ENCODE data around the gene DAP.
A peak's percentile ranks its signal among the peaks of the same experiment; 100 is the strongest.

Gene DAP

GRCh38 chr5:10689391-10690081 lies 71.5 kb downstream of the DAP start:
- Histone ChIP-seq H3K9me3 (ENCODE audit: low read depth, low read length) (no peaks in the 10 kb centered on the region), H3K36me3 (ENCODE audit: insufficient read depth, low read length) (peaks cover 7% of the 10 kb centered on the region), H3K27ac (0 out of 2 replicates have a peak overlapping the region, but pooled peaks have one; percentile 39), H3K9ac (ENCODE audit: insufficient read length) (no peak overlapping the region), H3K4me3 (no peak overlapping the region)
- TF ChIP-seq EZH2 (IDR thresholded peaks at IDR 0.05), result no peak
- TF ChIP-seq POLR2AphosphoS5 (IDR thresholded peaks at IDR 0.05; ENCODE audit: borderline replicate concordance, low read depth, low read length), result no peak
- TF ChIP-seq FOXP2 (optimal IDR thresholded peaks at IDR 0.05; ENCODE audit: control extremely low read depth, extremely low read length, insufficient read depth), result no peak
- no peak for DNase-seq (ENCODE audit: low read depth, low spot score)

DNA sequence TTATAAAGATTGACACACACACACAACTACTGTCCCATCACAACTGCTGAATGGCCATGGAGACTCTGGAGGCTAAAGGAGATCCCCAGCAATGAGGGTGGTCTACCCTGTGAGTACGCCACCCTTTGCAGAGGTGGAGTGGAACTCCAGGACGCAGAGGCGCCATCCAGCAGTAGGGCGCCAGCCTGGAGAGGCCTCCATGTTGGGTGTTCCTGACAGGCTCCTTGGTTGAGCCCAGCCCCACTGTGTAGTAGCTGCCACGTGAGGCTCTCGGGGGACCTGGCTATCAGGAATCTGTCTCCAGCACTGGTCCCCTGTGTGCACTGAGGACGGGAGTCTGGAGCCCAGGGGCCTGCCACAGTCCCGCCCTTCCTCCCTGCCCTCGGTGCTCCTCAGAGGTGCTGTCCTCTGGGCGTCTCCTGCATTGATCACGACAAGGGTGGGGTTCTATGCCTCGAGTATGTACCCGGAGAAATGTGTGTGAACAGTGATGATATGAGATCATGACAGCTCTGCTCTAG lies 72.3 kb downstream of the DAP start:
- Histone ChIP-seq H3K9ac (ENCODE audit: insufficient read length) (no peak overlapping the region), H3K4me3 (no peak overlapping the region), H3K27ac (0 out of 2 replicates have a peak overlapping the region, but pooled peaks have one; percentile 39), H3K36me3 (ENCODE audit: insufficient read depth, low read length) (peaks cover 7% of the 10 kb centered on the region), H3K9me3 (ENCODE audit: low read depth, low read length) (no peaks in the 10 kb centered on the region)
- TF ChIP-seq FOXP2 (optimal IDR thresholded peaks at IDR 0.05; ENCODE audit: control extremely low read depth, extremely low read length, insufficient read depth) (no peak), POLR2AphosphoS5 (IDR thresholded peaks at IDR 0.05; ENCODE audit: borderline replicate concordance, low read depth, low read length) (no peak), EZH2 (IDR thresholded peaks at IDR 0.05) (no peak)
- DNase-seq (ENCODE audit: low read depth, low spot score), result no peak

DNA sequence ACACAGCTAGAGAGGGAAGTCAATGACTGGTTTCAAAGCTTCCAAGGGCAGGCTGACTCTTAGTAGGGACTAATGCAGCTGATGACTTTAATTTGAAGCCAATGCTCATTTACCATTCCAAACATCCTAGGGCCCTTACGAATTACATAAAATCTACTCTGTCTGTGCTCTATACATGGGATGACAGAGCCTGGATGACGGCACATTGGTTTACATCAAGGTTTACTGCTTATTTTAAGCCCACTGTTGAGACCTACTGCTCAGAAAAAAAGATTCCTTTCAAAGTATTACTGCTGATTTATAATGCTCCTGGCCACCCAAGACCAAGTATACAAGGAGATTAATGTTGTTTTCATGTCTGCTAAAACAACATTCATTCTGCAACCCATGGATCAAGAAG lies 74.1 kb downstream of the DAP start:
- DNase-seq (ENCODE audit: low read depth, low spot score), result no peak
- H3K36me3 ChIP-seq (ENCODE audit: insufficient read depth, low read length), result peaks cover 7% of the 10 kb centered on the region

DNA sequence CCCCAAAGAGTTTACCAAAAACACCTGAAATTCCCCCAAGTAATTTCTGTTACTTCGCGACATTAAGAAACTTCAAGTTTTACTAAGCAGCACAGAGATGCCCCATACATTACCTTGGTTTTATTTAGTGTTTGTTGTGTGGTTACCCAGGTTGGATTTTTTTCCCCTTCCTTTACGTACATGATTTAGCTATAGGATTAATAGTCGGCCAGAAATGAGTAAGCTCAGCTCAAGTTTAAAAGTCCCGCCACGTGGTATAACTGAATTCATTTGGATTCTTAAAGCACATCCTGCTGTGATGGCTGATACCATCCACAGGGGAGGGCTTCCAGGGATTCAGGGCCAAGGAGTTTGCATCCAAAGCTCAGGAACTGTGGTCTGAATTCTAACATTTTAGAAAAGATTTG lies 75.9 kb downstream of the DAP start:
- H3K27ac ChIP-seq, result no peak overlapping the region
- no peaks in the 10 kb centered on the region for H3K9me3 ChIP-seq (ENCODE audit: low read depth, low read length)
- H3K9ac ChIP-seq (ENCODE audit: insufficient read length), result no peak overlapping the region
- DNase-seq (ENCODE audit: low read depth, low spot score), result no peak
- peaks cover 17% of the 10 kb centered on the region for H3K36me3 ChIP-seq (ENCODE audit: insufficient read depth, low read length)
- TF ChIP-seq FOXP2 (optimal IDR thresholded peaks at IDR 0.05; ENCODE audit: control extremely low read depth, extremely low read length, insufficient read depth) (no peak), POLR2AphosphoS5 (IDR thresholded peaks at IDR 0.05; ENCODE audit: borderline replicate concordance, low read depth, low read length) (no peak), EZH2 (IDR thresholded peaks at IDR 0.05) (no peak)
- no peak overlapping the region for H3K4me3 ChIP-seq

More for the DNA sequence above, 74.1 kb downstream of the DAP start:
- Histone ChIP-seq H3K27ac (no peak overlapping the region), H3K4me3 (no peak overlapping the region), H3K9me3 (ENCODE audit: low read depth, low read length) (no peaks in the 10 kb centered on the region), H3K9ac (ENCODE audit: insufficient read length) (no peak overlapping the region)
- TF ChIP-seq FOXP2 (optimal IDR thresholded peaks at IDR 0.05; ENCODE audit: control extremely low read depth, extremely low read length, insufficient read depth) (no peak), POLR2AphosphoS5 (IDR thresholded peaks at IDR 0.05; ENCODE audit: borderline replicate concordance, low read depth, low read length) (no peak), EZH2 (IDR thresholded peaks at IDR 0.05) (no peak)

- H3K36me3 ChIP-seq (ENCODE audit: insufficient read depth, low read length), result peaks cover 21% of the 10 kb centered on the region
- H3K4me3 ChIP-seq, result no peak overlapping the region
- TF ChIP-seq FOXP2 (optimal IDR thresholded peaks at IDR 0.05; ENCODE audit: control extremely low read depth, extremely low read length, insufficient read depth), result no peak
- TF ChIP-seq EZH2 (IDR thresholded peaks at IDR 0.05), result no peak
- TF ChIP-seq POLR2AphosphoS5 (IDR thresholded peaks at IDR 0.05; ENCODE audit: borderline replicate concordance, low read depth, low read length), result no peak
- H3K9ac ChIP-seq (ENCODE audit: insufficient read length), result no peak overlapping the region
- no peaks in the 10 kb centered on the region for H3K9me3 ChIP-seq (ENCODE audit: low read depth, low read length)
- H3K27ac ChIP-seq, result no peak overlapping the region
- DNase-seq (ENCODE audit: low read depth, low spot score), result no peak
These were observed 76.5 kb downstream of the DAP start for GRCh38 chr5:10684303-10685086.

DNA sequence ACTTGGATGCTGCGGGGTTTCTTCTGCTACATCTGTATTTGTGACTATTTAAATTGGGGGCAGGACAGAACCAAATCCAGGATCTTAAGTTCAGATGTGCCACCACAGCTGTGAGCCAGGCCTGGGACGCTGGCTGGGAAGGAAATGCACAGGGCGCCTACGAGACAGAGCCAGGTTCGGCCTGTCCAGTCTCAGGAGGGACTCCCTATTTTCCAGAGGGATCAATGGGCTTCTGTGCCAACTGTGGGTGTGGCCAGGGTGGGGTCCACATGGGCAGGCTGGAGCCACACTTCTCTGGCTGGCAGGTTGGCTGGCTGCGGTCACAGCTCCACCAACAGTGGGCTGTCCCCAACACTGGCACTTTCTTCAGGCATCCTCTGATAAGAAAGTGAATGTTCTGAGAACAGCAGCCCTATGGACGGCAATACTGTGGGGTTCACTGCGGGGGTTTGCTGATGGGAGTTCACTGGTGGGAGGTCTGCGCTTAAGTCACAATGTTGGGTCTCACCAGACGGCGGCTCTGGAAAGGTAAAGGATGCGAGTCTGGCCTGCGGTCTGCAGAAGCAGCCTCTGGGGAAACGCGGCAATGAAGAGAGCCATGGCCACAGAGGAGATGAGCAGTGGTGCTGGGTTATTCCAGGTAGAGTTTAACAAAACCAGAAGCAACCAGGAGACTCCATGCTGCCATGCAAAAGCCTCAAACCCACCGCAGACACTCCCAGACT lies 78.1 kb downstream of the DAP start:
- Histone ChIP-seq H3K9me3 (ENCODE audit: low read depth, low read length) (no peaks in the 10 kb centered on the region), H3K9ac (ENCODE audit: insufficient read length) (no peak overlapping the region), H3K36me3 (ENCODE audit: insufficient read depth, low read length) (peaks cover 24% of the 10 kb centered on the region), H3K4me3 (no peak overlapping the region), H3K27ac (no peak overlapping the region)
- DNase-seq (ENCODE audit: low read depth, low spot score), result no peak
- TF ChIP-seq POLR2AphosphoS5 (IDR thresholded peaks at IDR 0.05; ENCODE audit: borderline replicate concordance, low read depth, low read length) (no peak), EZH2 (IDR thresholded peaks at IDR 0.05) (no peak), FOXP2 (optimal IDR thresholded peaks at IDR 0.05; ENCODE audit: control extremely low read depth, extremely low read length, insufficient read depth) (no peak)

- Histone ChIP-seq H3K9me3 (ENCODE audit: low read depth, low read length) (no peaks in the 10 kb centered on the region), H3K4me3 (no peak overlapping the region), H3K27ac (no peak overlapping the region), H3K9ac (ENCODE audit: insufficient read length) (no peak overlapping the region), H3K36me3 (ENCODE audit: insufficient read depth, low read length) (peaks cover 27% of the 10 kb centered on the region)
- no peak for TF ChIP-seq POLR2AphosphoS5 (IDR thresholded peaks at IDR 0.05; ENCODE audit: borderline replicate concordance, low read depth, low read length)
- DNase-seq (ENCODE audit: low read depth, low spot score), result no peak
These were observed 79.0 kb downstream of the DAP start for GRCh38 chr5:10681731-10682679.
